Activated CD8-positive, alpha-beta T cell treated with anti-CD3 and anti-CD28 coated beads, Interleukin-2, amount 10 ng/mL, durations not matched to agents 7 days and 5 days (primary cell): Measurements from ENCODE around the gene FAM120A. TPM values are rescaled to one million over a fixed set of nuclear protein-coding genes. Genes with fewer than 3 reads are reported as not detected.

Experiments
- microRNA-seq: library from miRNA; unstranded; fragments of <30 nt; microRNA quantifications from one replicate; pipeline ENCODE4 v1.2.0, GENCODE V29; 2022
- total RNA-seq, 2 experiments: library from RNA; stranded (reverse); gene quantifications; one replicate each; pipeline ENCODE4 v1.2.3, GENCODE V29; 2021

Gene FAM120A
- total RNA-seq, 2 experiments from 2014 or later, result 139 to 141 TPM

Small RNA genes within 50 kb of the gene (microRNA-seq; reads per million reads assigned to microRNA genes)
- gene MIR548AU, result not detected

Other genes starting within 250 kb of the FAM120A start
- 10 to 100 TPM; 35.1 to 36.5 TPM for gene FAM120AOS, start 1.9 kb downstream of the FAM120A start, total RNA-seq
- 10 to 100 TPM; 22.1 to 23.5 TPM for gene PHF2, start 124.9 kb downstream of the FAM120A start, total RNA-seq